ENCODE results near the gene B4GALNT4.
"Not testable (repeated sequence)": the region's sequence is repeated elsewhere in the genome, so short reads cannot be mapped to it uniquely, and the experiment has no call there.

Gene B4GALNT4

GRCh38 chr11:332651-333480, 36.4 kb upstream of the B4GALNT4 start:
- WGBS = 97% methylated on average over 23 of the region's 23 CpGs

GRCh38 chr11:333616-334263, 35.6 kb upstream of the B4GALNT4 start:
- not testable (repeated sequence) for H2BK5ac ChIP-seq (ENCODE audit: low read depth, low read length, poor library complexity, severe bottlenecking); H2AK5ac ChIP-seq (ENCODE audit: low read length, severe bottlenecking); H3K14ac ChIP-seq (ENCODE audit: low read length in 2 of 2); DNase-seq; H3K23ac ChIP-seq (ENCODE audit: low read length in 2 of 2); H4K91ac ChIP-seq (ENCODE audit: low read length); H3K4me2 ChIP-seq (ENCODE audit: low read length, poor library complexity, severe bottlenecking); H4K8ac ChIP-seq (ENCODE audit: low read length); H3K36me3 ChIP-seq (ENCODE audit: control insufficient read depth in 1 of 2, insufficient read depth in 2 of 2, low read depth in 1 of 2, low read length in 2 of 2); H3K9me3 ChIP-seq (ENCODE audit: control insufficient read depth, low read length); H2BK120ac ChIP-seq (ENCODE audit: low read depth, low read length); H3K79me1 ChIP-seq (replicated peaks; ENCODE audit: low read length, poor library complexity, severe bottlenecking); H3K4me3 ChIP-seq (ENCODE audit: insufficient read depth in 1 of 2, low read depth in 1 of 2, low read length in 2 of 2); H3K9ac ChIP-seq (ENCODE audit: low read length); H3K27me3 ChIP-seq (ENCODE audit: control insufficient read depth in 1 of 2, insufficient read depth in 1 of 2, low read length in 2 of 2); H3K27ac ChIP-seq (ENCODE audit: low read length, poor library complexity, severe bottlenecking)
- peak overlapping the region in 1 of 2 experiments; percentile 27 for H3K18ac ChIP-seq (ENCODE audit: low read depth in 1 of 2, low read length in 2 of 2)
- H3K4me1 ChIP-seq (ENCODE audit: control insufficient read depth, insufficient read depth, low read depth, low read length) = peaks cover 13% of the 10 kb centered on the region
- peak overlapping the region; percentile 66 for H2AFZ ChIP-seq (ENCODE audit: low read depth, low read length)
- 75% methylated on average over 16 of the region's 17 CpGs for WGBS
- peak overlapping the region in 1 of 2 experiments; percentile 96 for H2BK12ac ChIP-seq (ENCODE audit: low read length in 2 of 2)
- peak overlapping the region; percentile 28 to 76 for H3K4ac ChIP-seq (ENCODE audit: low read depth in 1 of 2, low read length in 2 of 2)
- peak overlapping the region; percentile 21 for H2BK15ac ChIP-seq (ENCODE audit: low read depth, poor library complexity, severe bottlenecking)

More at GRCh38 chr11:332651-333480, 36.4 kb upstream of the B4GALNT4 start:
- no peak overlapping the region for H3K23ac ChIP-seq (ENCODE audit: low read length in 2 of 2)
- H3K27me3 ChIP-seq (ENCODE audit: control insufficient read depth in 1 of 2, insufficient read depth in 1 of 2, low read length in 2 of 2) = no peaks in the 10 kb centered on the region
- H3K9ac ChIP-seq (ENCODE audit: low read length) = no peak overlapping the region
- H3K27ac ChIP-seq (ENCODE audit: low read length, poor library complexity, severe bottlenecking) = no peak overlapping the region
- H3K36me3 ChIP-seq (ENCODE audit: control insufficient read depth in 1 of 2, insufficient read depth in 2 of 2, low read depth in 1 of 2, low read length in 2 of 2) = no peaks in the 10 kb centered on the region
- no peak overlapping the region for H2AK5ac ChIP-seq (ENCODE audit: low read length, severe bottlenecking)
- H3K18ac ChIP-seq (ENCODE audit: low read depth in 1 of 2, low read length in 2 of 2) = no peak overlapping the region
- no peak for DNase-seq
- no peak overlapping the region for H4K8ac ChIP-seq (ENCODE audit: low read length)
- H2BK120ac ChIP-seq (ENCODE audit: low read depth, low read length) = no peak overlapping the region
- H2BK15ac ChIP-seq (ENCODE audit: low read depth, poor library complexity, severe bottlenecking) = no peak overlapping the region
- no peak overlapping the region for H3K14ac ChIP-seq (ENCODE audit: low read length in 2 of 2)
- no peaks in the 10 kb centered on the region for H3K79me1 ChIP-seq (replicated peaks; ENCODE audit: low read length, poor library complexity, severe bottlenecking)
- H3K4me3 ChIP-seq (ENCODE audit: insufficient read depth in 1 of 2, low read depth in 1 of 2, low read length in 2 of 2) = no peak overlapping the region
- H3K4ac ChIP-seq (ENCODE audit: low read depth in 1 of 2, low read length in 2 of 2) = no peak overlapping the region
- H3K4me2 ChIP-seq (ENCODE audit: low read length, poor library complexity, severe bottlenecking) = no peak overlapping the region
- H2BK12ac ChIP-seq (ENCODE audit: low read length in 2 of 2) = peak overlapping the region in 1 of 2 experiments; percentile 47
- H3K9me3 ChIP-seq (ENCODE audit: control insufficient read depth, low read length) = no peaks in the 10 kb centered on the region
- no peak overlapping the region for H2BK5ac ChIP-seq (ENCODE audit: low read depth, low read length, poor library complexity, severe bottlenecking)
- peak overlapping the region; percentile 74 for H4K91ac ChIP-seq (ENCODE audit: low read length)
- H2AFZ ChIP-seq (ENCODE audit: low read depth, low read length) = no peak overlapping the region
- peaks cover 16% of the 10 kb centered on the region for H3K4me1 ChIP-seq (ENCODE audit: control insufficient read depth, insufficient read depth, low read depth, low read length)

DNA sequence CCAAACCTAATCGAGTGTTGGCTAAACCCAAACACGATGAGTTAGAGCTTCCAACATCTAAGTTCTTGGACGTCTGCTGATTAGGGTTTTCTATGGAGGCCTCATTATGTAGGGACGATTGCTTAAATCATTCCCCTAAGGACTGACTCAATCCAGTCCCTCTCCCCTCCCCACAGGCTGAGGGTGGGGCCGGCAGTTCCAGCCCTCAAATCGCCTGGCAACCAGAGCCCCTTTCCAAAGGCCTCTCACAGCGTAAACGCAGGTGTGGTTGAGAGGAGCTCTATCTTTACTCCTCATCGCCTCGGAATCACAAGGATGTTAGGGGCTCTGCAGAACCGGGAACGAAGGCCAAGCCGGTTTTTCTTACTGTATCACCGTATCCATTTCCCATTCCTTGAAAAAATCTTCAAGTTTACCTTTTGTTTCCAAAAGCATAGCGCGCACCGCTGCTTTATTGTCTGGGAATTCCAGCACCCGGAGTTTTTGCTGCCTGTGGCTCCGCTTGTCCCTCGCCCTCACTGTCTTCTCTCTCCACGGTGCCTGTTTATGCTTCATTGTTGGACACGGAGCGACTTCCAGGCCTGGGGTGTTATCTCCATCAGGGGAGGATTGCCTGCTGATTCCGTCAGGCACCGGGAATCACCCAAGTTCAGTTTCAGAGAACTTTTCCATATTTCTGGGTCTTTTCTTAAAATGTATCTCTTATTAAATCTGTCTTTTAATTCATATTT, 34.9 kb upstream of the B4GALNT4 start:
- no peak overlapping the region for H3K14ac ChIP-seq (ENCODE audit: low read length in 2 of 2)
- no peak overlapping the region for H3K27ac ChIP-seq (ENCODE audit: low read length, poor library complexity, severe bottlenecking)
- H3K18ac ChIP-seq (ENCODE audit: low read depth in 1 of 2, low read length in 2 of 2) = peak overlapping the region; percentile 37 to 67
- H2BK15ac ChIP-seq (ENCODE audit: low read depth, poor library complexity, severe bottlenecking) = peak overlapping the region; percentile 30
- H2BK12ac ChIP-seq (ENCODE audit: low read length in 2 of 2) = peak overlapping the region in 1 of 2 experiments; percentile 96
- H4K8ac ChIP-seq (ENCODE audit: low read length) = peak overlapping the region; percentile 59
- peaks cover 13% of the 10 kb centered on the region for H3K4me1 ChIP-seq (ENCODE audit: control insufficient read depth, insufficient read depth, low read depth, low read length)
- H3K23ac ChIP-seq (ENCODE audit: low read length in 2 of 2) = no peak overlapping the region
- peak overlapping the region in 1 of 2 experiments; percentile 16 for H3K4me3 ChIP-seq (ENCODE audit: insufficient read depth in 1 of 2, low read depth in 1 of 2, low read length in 2 of 2)
- no peak overlapping the region for H3K4me2 ChIP-seq (ENCODE audit: low read length, poor library complexity, severe bottlenecking)
- no peaks in the 10 kb centered on the region for H3K36me3 ChIP-seq (ENCODE audit: control insufficient read depth in 1 of 2, insufficient read depth in 2 of 2, low read depth in 1 of 2, low read length in 2 of 2)
- H4K91ac ChIP-seq (ENCODE audit: low read length) = no peak overlapping the region
- peak overlapping the region; percentile 66 for H2AFZ ChIP-seq (ENCODE audit: low read depth, low read length)
- H2AK5ac ChIP-seq (ENCODE audit: low read length, severe bottlenecking) = peak overlapping the region; percentile 36
- H3K9ac ChIP-seq (ENCODE audit: low read length) = peak overlapping the region; percentile 20
- peak; percentile 25 for DNase-seq
- 28% methylated on average over 24 of the region's 25 CpGs for WGBS
- H2BK5ac ChIP-seq (ENCODE audit: low read depth, low read length, poor library complexity, severe bottlenecking) = no peak overlapping the region
- no peak overlapping the region for H2BK120ac ChIP-seq (ENCODE audit: low read depth, low read length)
- H3K79me1 ChIP-seq (replicated peaks; ENCODE audit: low read length, poor library complexity, severe bottlenecking) = no peaks in the 10 kb centered on the region
- no peaks in the 10 kb centered on the region for H3K27me3 ChIP-seq (ENCODE audit: control insufficient read depth in 1 of 2, insufficient read depth in 1 of 2, low read length in 2 of 2)
- H3K9me3 ChIP-seq (ENCODE audit: control insufficient read depth, low read length) = no peaks in the 10 kb centered on the region
- H3K4ac ChIP-seq (ENCODE audit: low read depth in 1 of 2, low read length in 2 of 2) = peak overlapping the region; percentile 28 to 76

Data from mesenchymal stem cell (in vitro differentiated cells and primary cell).